ENCODE results near the gene EXOC7. TPM values are rescaled to one million over a fixed set of nuclear protein-coding genes. Genes with fewer than 3 reads are reported as not detected.
A peak's percentile ranks its signal among the peaks of the same experiment; 100 is the strongest.

Gene EXOC7
- total RNA-seq, 1 donor from 2014 or later = 64.5 TPM

- no peak for DNase-seq (ENCODE audit: low spot score)
These were observed 17.0 kb upstream of the EXOC7 start for GRCh38 chr17:76120658-76121008.

GRCh38 chr17:76119409-76120371, 16.1 kb upstream of the EXOC7 start:
- no peak for DNase-seq (ENCODE audit: low spot score)

GRCh38 chr17:76115138-76115754, 11.7 kb upstream of the EXOC7 start:
- DNase-seq (ENCODE audit: low spot score) = no peak

GRCh38 chr17:76111956-76112355, 8.4 kb upstream of the EXOC7 start:
- DNase-seq (ENCODE audit: low spot score) = no peak

GRCh38 chr17:76107509-76107908, 3.9 kb upstream of the EXOC7 start:
- no peak for DNase-seq (ENCODE audit: low spot score)

GRCh38 chr17:76106703-76107102, 3.1 kb upstream of the EXOC7 start:
- DNase-seq (ENCODE audit: low spot score) = peak; percentile 34

GRCh38 chr17:76104896-76105231, 1.3 kb upstream of the EXOC7 start:
- no peak for DNase-seq (ENCODE audit: low spot score)

GRCh38 chr17:76104140-76104895, 731 bp upstream of the EXOC7 start:
- DNase-seq (ENCODE audit: low spot score) = no peak

- DNase-seq (ENCODE audit: low spot score) = no peak
These were observed 678 bp downstream of the EXOC7 start for GRCh38 chr17:76102944-76103273.

GRCh38 chr17:76097716-76098295, 5.8 kb downstream of the EXOC7 start:
- DNase-seq (ENCODE audit: low spot score) = no peak

- DNase-seq (ENCODE audit: low spot score) = no peak
These were observed 7.6 kb downstream of the EXOC7 start for GRCh38 chr17:76095943-76096342.

GRCh38 chr17:76094046-76094445, 9.5 kb downstream of the EXOC7 start:
- DNase-seq (ENCODE audit: low spot score) = no peak

- DNase-seq (ENCODE audit: low spot score) = no peak
These were observed 10.8 kb downstream of the EXOC7 start for GRCh38 chr17:76092526-76093413.

GRCh38 chr17:76091526-76092286, 11.9 kb downstream of the EXOC7 start:
- no peak for DNase-seq (ENCODE audit: low spot score)

GRCh38 chr17:76090517-76091129, 13.0 kb downstream of the EXOC7 start:
- no peak for DNase-seq (ENCODE audit: low spot score)

- no peak for DNase-seq (ENCODE audit: low spot score)
These were observed 13.7 kb downstream of the EXOC7 start for GRCh38 chr17:76089680-76090516.

- DNase-seq (ENCODE audit: low spot score) = no peak
These were observed 14.6 kb downstream of the EXOC7 start for GRCh38 chr17:76088868-76089576.

Measured in umbilical cord (tissue), 2 donors.